RKO (cell line): ENCODE data around the gene AP2B1.
"Not testable (repeated sequence)": the region's sequence is repeated elsewhere in the genome, so short reads cannot be mapped to it uniquely, and the experiment has no call there.

Experiments used
- DNase-seq: peaks from one replicate; pipeline ENCODE4 v3.0.0-alpha.2; 2016; ENCODE audit warnings: low spot score

Gene AP2B1

DNA sequence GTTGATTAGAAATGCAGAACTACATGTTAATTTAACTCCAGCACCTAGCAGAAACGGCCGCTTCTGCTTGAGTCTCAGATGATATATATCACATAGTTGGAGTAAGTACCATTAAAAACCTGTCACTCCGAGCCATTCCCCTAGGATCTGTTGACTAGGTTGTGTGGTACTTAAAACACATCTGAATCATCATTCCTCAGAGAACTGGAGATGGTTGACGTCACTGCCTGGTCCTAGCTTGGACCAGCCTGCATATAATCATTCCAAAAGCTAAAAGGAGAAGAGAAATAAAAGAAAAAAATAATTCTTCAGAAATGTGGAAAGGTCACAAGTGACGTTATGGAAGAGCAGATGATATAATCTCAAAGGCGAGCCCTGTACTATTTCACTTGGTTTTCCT, 113.0 kb downstream of the AP2B1 start:
- DNase-seq: no peak

GRCh38 chr17:35701491-35701890, 114.4 kb downstream of the AP2B1 start:
- DNase-seq: no peak

- not testable (repeated sequence) for DNase-seq
Observed at GRCh38 chr17:35703308-35703707, 116.2 kb downstream of the AP2B1 start.

DNA sequence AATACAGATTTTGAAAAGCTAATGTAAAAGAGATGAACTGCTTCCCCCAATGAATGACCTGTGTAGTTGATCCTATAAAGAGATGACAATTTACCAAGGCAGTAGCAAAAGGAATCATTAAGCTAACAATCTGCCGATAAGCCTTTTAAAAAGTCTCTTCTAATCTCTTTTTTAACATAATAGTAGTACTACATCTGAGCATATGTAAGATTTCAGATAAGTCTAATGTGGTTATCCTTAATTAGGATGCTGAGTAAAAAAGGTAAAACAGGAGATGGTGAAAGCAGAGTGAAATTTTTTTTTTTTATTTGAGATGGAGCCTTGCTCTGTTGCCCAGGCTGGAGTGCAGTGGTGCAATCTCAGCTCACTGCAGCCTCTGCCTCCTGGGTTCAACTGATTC, 118.1 kb downstream of the AP2B1 start:
- no peak for DNase-seq

DNA sequence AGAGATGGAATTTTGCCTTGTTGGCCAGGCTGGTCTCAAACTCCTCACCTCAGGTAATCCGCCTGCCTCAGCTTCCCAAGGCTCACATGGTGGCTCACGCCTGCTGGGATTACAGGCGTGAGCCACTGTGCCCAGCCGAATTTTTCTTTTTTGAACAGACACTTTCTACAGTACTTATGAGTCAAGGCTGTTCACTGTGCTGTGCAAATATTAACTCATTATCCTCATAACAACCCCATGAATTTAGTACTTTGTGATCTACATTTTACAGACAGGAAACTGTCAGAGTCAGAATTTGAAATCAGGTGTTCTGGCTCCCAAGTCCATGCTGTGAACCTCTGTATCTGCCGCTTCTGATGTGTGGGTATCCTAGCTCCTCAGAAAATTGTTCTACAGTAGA, 118.6 kb downstream of the AP2B1 start:
- DNase-seq: no peak

GRCh38 chr17:35708149-35708548, 121.0 kb downstream of the AP2B1 start:
- DNase-seq: no peak

- DNase-seq: no peak
Observed at GRCh38 chr17:35708951-35709350, 121.8 kb downstream of the AP2B1 start.

DNA sequence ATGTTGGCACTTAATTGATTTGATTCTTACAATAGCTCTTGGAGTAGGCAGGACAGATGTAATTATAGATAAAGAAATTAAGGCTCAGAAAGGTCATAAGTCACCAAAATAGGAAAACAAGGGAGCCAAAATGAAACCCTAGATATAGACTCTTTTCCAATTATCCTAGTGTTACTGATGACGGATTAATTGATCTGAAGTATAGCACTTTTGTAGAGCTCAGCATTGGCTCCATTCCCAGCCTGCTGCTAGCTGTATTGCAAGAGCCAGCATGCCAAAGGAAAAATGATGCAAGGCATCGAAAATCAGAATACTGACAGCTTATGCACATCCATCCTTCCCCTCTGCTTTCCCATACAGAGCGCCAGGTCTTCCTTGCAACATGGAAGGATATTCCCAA, 122.8 kb downstream of the AP2B1 start:
- no peak for DNase-seq

GRCh38 chr17:35710950-35711349, 123.8 kb downstream of the AP2B1 start:
- no peak for DNase-seq

- DNase-seq: no peak
Observed at GRCh38 chr17:35713069-35713728, 126.1 kb downstream of the AP2B1 start.

GRCh38 chr17:35714988-35715387, 127.9 kb downstream of the AP2B1 start:
- DNase-seq: no peak

DNA sequence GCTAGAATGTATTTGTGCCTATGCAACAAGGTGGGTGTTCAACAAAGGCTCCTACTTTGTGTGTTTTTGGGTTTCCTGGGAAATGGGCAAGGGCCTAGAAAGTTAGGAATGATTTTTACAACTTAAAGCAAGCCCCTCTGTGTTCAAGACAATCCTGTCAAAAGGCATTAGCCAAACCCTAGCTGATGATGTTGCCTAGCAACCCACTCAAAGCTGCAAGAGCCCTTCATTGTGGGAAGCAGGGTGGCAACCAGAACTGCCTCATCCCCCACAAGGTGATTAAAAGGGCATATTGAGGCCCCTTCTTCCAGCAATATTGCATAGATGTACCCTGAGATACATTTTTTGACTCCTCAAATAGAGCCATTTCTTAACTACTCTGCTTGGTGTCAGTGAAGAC, 128.3 kb downstream of the AP2B1 start:
- DNase-seq: no peak

DNA sequence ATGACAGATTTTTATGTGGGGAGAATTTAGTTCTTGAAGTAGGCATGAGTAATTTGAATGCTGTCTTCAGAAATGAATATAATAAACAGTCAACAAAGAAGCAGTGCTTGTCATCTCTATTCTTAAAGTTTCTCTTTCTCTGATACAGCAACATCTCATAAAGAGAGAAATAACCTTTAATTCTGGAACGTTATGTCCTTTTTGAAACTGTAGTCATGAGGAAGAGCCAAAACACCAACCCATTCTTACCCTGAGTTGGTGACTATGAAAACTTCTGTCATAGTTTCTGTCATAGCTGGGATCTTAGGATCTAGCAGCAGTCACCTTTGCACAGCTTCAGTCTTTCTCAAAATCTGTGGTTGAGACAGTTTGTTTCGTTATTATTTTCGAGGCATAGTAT, 129.1 kb downstream of the AP2B1 start:
- DNase-seq: no peak

DNA sequence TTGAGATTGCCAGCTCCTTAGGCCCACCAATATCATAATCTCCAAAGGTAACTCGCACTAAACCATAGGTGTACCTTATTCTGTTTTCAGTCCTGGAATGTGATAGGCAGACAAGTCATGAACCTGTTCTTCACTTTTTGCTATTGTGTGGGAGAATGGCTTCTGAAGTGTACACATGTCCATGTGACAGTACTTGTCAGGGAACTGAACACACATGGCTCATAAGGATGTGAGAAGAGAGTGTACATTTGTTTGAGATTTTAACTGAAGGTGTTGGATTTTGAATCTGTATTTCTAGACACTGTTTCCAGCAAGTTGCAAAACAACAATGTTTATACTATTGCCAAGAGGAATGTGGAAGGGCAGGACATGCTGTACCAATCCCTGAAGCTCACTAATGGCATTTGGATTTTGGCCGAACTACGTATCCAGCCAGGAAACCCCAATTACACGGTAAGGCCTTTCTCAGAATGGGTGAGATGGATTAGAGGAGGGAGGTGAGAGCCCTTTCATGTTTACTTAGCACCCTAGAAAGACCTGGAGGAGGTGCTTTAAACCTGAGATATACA, 129.9 kb downstream of the AP2B1 start:
- no peak for DNase-seq

GRCh38 chr17:35717475-35717874, 130.4 kb downstream of the AP2B1 start:
- DNase-seq: no peak

DNA sequence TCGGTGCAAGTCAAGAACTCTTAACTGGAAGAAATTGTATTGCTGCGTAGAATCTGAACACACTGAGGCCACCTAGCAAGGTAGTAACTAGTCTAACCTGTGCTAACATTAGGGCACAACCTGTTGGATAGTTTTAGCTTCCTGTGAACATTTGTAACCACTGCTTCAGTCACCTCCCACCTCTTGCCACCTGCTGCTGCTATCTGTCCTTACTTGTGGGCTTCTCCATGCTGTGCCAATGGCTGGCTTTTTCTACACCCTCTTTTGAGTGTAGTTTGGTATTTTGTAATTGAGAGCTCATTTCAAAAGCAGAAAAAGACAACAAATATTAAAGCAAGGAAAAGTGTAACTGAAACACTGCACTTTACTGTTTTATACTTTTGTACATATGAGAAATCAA, 136.6 kb downstream of the AP2B1 start:
- DNase-seq: no peak

GRCh38 chr17:35725058-35725457, 137.9 kb downstream of the AP2B1 start:
- DNase-seq: no peak

DNA sequence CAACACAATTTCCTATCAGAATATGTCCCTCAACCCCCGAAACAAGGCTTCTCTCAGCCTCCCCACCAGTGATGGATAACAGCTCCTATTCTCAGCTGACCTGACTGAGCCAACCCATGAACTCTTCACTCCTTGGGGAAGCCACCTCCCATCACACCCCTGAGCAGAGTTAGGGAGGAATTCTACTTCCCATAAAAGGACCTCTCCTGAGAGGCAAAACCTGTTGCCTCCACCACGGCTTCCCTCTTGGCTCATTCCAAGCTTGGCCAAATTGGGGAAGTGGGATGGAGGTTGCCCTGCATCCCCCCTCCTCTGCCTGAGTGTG, 138.6 kb downstream of the AP2B1 start:
- DNase-seq: no peak

- DNase-seq: peak; percentile 23
Observed at GRCh38 chr17:35726127-35726952, 139.2 kb downstream of the AP2B1 start.

- no peak for DNase-seq
Observed at GRCh38 chr17:35726953-35727460, 139.9 kb downstream of the AP2B1 start.

DNA sequence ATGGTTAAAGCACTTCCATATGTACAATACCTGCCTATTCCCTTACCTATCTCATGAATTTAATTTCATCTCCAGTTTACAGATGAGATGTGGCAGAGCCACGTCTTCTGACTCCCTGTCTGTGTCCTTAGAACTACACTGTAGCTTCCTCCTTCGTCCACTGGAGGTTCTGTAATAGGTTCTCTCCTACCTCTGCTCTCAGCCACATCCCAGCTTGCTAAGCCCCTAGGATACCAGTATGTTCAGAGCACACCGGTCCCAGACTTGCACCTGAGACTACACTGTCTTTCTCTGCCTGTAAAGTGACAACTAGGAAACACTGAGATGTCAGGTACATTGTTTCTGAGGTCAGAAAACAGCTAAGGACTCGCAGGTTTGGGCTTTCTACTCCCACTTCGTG, 140.5 kb downstream of the AP2B1 start:
- no peak for DNase-seq

GRCh38 chr17:35728551-35728950, 141.4 kb downstream of the AP2B1 start:
- DNase-seq: no peak

DNA sequence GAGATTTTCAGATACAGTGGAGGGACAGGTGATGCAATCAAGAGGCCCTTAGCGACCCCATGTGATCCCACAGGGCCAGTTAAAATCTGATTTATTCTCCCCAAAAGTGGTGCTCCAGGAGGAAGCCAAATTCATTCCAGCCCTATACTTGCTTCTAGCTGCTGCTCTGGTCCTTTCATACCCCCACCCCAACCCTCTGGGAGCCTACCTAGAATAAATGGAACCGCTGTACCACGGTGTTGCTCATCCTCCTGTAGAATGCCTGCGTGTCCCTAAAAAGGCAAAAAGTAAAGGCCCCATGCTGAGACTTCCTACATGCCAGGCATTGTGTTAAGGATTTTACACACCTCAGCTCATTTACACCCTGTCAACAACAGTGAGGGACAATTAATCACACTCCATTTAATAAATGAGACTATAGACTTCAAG, 142.3 kb downstream of the AP2B1 start:
- no peak for DNase-seq
